SH-SY5Y (cell line): Measurements from ENCODE around the gene HECW1.

Experiments used
- GATA2 ChIP-seq: IDR thresholded peaks from 2 replicates; pipeline ENCODE4 v1.6.1; 2011; ENCODE audit warnings: mild to moderate bottlenecking, low read depth, low read length
- GATA3 ChIP-seq: IDR thresholded peaks from 2 replicates; pipeline ENCODE4 v1.6.1; 2011; ENCODE audit warnings: low read depth, mild to moderate bottlenecking, low read length, moderate library complexity

The HECW1 gene

GRCh38 chr7:43104874-43105520 is 7.5 kb upstream of the HECW1 start:
- TF ChIP-seq GATA3 (no peak), GATA2 (no peak)

- no peak for TF ChIP-seq GATA2
- no peak for TF ChIP-seq GATA3
These were observed 6.8 kb upstream of the HECW1 start for GRCh38 chr7:43105521-43106120.

GRCh38 chr7:43108255-43109011 is 4.0 kb upstream of the HECW1 start:
- TF ChIP-seq GATA2, result no peak
- no peak for TF ChIP-seq GATA3

- TF ChIP-seq GATA2 (no peak), GATA3 (no peak)
These were observed 1.5 kb upstream of the HECW1 start for GRCh38 chr7:43110791-43111535.

GRCh38 chr7:43111630-43112458 is 603 bp upstream of the HECW1 start:
- TF ChIP-seq GATA2 (no peak), GATA3 (no peak)

GRCh38 chr7:43112941-43113621 is 634 bp downstream of the HECW1 start:
- TF ChIP-seq GATA2, result no peak
- TF ChIP-seq GATA3, result no peak

GRCh38 chr7:43113622-43114457 is 1.4 kb downstream of the HECW1 start:
- TF ChIP-seq GATA3 (no peak), GATA2 (no peak)

- TF ChIP-seq GATA3 (no peak), GATA2 (no peak)
These were observed 2.0 kb downstream of the HECW1 start for GRCh38 chr7:43114458-43114780.

- TF ChIP-seq GATA2 (no peak), GATA3 (no peak)
These were observed 4.0 kb downstream of the HECW1 start for GRCh38 chr7:43116451-43116850.

- TF ChIP-seq GATA3 (no peak), GATA2 (no peak)
These were observed 4.6 kb downstream of the HECW1 start for GRCh38 chr7:43117095-43117494.

- TF ChIP-seq GATA2, result no peak
- TF ChIP-seq GATA3, result no peak
These were observed 5.4 kb downstream of the HECW1 start for GRCh38 chr7:43117861-43118260.

GRCh38 chr7:43118313-43118712 is 5.9 kb downstream of the HECW1 start:
- TF ChIP-seq GATA2 (no peak), GATA3 (no peak)
